ENCODE measurements around the gene COL4A3.

Gene COL4A3

GRCh38 chr2:227292314-227292713 lies 127.9 kb downstream of the COL4A3 start (continued):
- TF ChIP-seq TSHZ2 (CRISPR knock-in tag; IDR thresholded peaks at IDR 0.05) (no peak), PATZ1 (CRISPR knock-in tag; IDR thresholded peaks at IDR 0.05; ENCODE audit: borderline replicate concordance) (no peak), CSDC2 (CRISPR knock-in tag; IDR thresholded peaks at IDR 0.05) (no peak), TCF4 (CRISPR knock-in tag; IDR thresholded peaks at IDR 0.05; ENCODE audit: borderline replicate concordance) (no peak), TOX (CRISPR knock-in tag; IDR thresholded peaks at IDR 0.05; ENCODE audit: borderline replicate concordance) (no peak), ZFP3 (CRISPR knock-in tag; IDR thresholded peaks at IDR 0.05) (no peak)

GRCh38 chr2:227293531-227293930 lies 129.1 kb downstream of the COL4A3 start:
- ATAC-seq, result no peak

More at GRCh38 chr2:227293531-227293930, 129.1 kb downstream of the COL4A3 start:
- TF ChIP-seq ARNTL (CRISPR knock-in tag; IDR thresholded peaks at IDR 0.05; ENCODE audit: borderline replicate concordance, low read depth) (no peak), ZFP30 (CRISPR knock-in tag; IDR thresholded peaks at IDR 0.05) (no peak), CSRNP3 (CRISPR knock-in tag; IDR thresholded peaks at IDR 0.05) (no peak), PATZ1 (CRISPR knock-in tag; IDR thresholded peaks at IDR 0.05; ENCODE audit: borderline replicate concordance) (no peak), PPARA (CRISPR knock-in tag; IDR thresholded peaks at IDR 0.05; ENCODE audit: borderline replicate concordance) (no peak), POU6F1 (CRISPR knock-in tag; IDR thresholded peaks at IDR 0.05; ENCODE audit: borderline replicate concordance, low read depth) (no peak), TSHZ2 (CRISPR knock-in tag; IDR thresholded peaks at IDR 0.05) (no peak), CSDC2 (CRISPR knock-in tag; IDR thresholded peaks at IDR 0.05) (no peak), TOX (CRISPR knock-in tag; IDR thresholded peaks at IDR 0.05; ENCODE audit: borderline replicate concordance) (no peak), ZNF70 (CRISPR knock-in tag; IDR thresholded peaks at IDR 0.05) (no peak), ZFP3 (CRISPR knock-in tag; IDR thresholded peaks at IDR 0.05) (no peak)

Data from SK-N-SH treated with all-trans-retinoic acid at 6 μM for 48 hours (cell line).